ENCODE measurements around the gene TTC33.

Gene TTC33, protein sequence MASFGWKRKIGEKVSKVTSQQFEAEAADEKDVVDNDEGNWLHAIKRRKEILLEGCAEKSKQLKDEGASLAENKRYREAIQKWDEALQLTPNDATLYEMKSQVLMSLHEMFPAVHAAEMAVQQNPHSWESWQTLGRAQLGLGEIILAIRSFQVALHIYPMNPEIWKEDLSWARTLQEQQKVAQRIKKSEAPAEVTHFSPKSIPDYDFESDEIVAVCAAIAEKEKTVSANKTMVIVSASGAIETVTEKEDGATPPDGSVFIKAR

DNA sequence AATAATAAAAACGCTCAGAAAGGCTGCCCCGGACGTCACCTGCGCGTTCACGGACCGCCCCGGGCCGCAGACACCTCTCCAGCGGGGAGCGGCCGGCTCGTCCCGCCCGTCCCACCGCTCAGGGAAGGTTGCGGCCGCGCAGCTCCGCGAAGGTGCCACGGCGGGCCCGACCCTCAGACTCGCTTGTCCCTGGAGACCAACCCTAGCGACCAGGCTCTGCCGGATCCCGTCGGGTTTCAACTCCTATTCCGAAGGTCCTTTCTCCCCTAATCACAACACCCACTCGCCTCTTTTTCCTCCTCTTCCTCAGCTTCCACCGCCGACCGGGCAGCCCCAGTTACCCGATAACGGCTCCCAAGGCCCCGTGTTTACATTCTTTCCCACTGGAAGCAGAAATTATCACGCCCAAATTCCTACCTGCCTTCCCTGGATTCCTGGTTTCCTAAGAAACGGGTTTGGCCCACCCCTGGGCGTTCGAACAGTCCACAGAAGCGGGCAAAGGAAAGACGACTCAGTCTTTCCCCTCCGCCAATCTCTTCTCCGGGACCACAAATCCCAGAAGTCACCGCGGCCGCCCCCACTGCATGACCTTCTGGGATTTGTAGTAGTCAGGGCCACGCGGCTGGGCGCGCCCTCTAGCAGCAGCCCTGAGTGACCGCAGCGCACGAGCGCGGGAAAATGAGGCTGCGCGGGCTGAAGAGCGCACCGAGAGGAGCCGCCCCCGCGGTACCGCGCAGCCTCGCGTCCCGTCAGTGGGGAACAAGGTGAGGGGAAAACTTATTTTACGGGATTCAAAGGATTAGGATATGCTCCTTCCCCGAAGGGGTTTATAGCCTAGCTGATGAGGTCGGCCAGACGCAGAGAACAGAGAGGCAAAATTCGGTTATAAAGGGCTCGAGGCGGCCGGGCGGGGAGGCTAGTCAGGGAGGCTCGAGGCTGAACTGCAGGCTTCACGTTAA, at the start of gene TTC33:
Gene TTC33 (minus strand): TSS at position 555 of the 959 bp plus-strand sequence. CDS start 8,943 bp downstream, outside the sequence.
- no peaks in the 10 kb centered on the region for H3K9me3 ChIP-seq (ENCODE audit: insufficient read depth, low read length)
- no peaks in the 10 kb centered on the region; the same call in 1 of the 2 replicates for H4K20me1 ChIP-seq (ENCODE audit: insufficient read depth, low read length)
- peak within 1 kb of the TSS; percentile 100 for H3K4me3 ChIP-seq (ENCODE audit: low read length)
- H3K4me1 ChIP-seq (ENCODE audit: low read length), result peaks cover 12% of the 10 kb centered on the region
- H3K27me3 ChIP-seq (ENCODE audit: low read depth, low read length), result no peaks in the 10 kb centered on the region
- peak within 1 kb of the TSS; percentile 89 for H3K4me2 ChIP-seq (ENCODE audit: low read length)
- peaks cover 2% of the 10 kb centered on the region for H3K36me3 ChIP-seq (replicated peaks; ENCODE audit: low read depth, low read length)
- peak within 1 kb of the TSS; percentile 98 for H3K9ac ChIP-seq (ENCODE audit: low read length)
- peaks cover 29% of the 10 kb centered on the region for H3K79me2 ChIP-seq (ENCODE audit: low read length)
- peak within 1 kb of the TSS; percentile 96 for H2AFZ ChIP-seq (ENCODE audit: low read depth, low read length)
- TF ChIP-seq, protein P1, sequence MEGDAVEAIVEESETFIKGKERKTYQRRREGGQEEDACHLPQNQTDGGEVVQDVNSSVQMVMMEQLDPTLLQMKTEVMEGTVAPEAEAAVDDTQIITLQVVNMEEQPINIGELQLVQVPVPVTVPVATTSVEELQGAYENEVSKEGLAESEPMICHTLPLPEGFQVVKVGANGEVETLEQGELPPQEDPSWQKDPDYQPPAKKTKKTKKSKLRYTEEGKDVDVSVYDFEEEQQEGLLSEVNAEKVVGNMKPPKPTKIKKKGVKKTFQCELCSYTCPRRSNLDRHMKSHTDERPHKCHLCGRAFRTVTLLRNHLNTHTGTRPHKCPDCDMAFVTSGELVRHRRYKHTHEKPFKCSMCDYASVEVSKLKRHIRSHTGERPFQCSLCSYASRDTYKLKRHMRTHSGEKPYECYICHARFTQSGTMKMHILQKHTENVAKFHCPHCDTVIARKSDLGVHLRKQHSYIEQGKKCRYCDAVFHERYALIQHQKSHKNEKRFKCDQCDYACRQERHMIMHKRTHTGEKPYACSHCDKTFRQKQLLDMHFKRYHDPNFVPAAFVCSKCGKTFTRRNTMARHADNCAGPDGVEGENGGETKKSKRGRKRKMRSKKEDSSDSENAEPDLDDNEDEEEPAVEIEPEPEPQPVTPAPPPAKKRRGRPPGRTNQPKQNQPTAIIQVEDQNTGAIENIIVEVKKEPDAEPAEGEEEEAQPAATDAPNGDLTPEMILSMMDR (IDR thresholded peaks at IDR 0.05; ENCODE audit: low read depth, low read length), result peak; percentile 61
- TF ChIP-seq EZH2phosphoT487 (IDR thresholded peaks at IDR 0.05; ENCODE audit: low read depth), result no peak
- H3K27ac ChIP-seq (ENCODE audit: low read length), result peak within 1 kb of the TSS; percentile 65

DNA sequence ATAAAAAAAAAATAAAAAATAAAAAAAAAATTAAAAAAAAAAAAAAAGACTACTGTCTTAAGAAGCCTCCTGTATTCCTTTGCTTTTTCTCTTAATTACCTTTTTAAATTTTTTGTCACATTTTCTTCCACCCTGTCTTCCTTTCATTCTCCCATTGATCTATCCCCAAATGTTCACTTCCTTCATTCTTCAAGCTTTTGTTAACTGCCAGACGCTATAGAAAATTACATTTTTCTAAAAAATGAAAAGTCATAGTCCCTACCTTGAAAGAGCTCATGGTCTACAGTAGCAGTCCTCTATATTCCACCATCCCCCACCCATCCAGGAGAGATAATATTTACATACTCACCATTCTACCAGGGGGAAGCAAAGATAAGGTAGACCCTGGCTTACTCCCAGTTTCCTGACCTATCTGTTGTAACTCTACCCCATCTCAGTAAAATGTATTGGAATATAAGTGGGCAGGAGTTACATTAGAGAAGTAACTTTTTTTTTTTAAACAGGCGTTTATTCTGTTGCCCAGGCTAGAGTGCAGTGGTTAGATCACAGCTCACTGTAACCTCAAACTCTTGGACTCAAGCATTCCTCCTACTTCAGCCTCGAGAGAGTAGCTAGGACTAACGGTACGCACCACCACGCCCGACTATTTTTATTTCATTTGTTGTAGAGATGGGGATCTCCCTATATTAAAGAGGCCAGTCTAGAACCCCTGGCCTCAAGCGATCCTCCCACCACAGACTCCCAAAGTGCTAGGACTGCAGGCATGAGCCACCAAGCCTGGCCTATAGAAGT, 46.2 kb upstream of the TTC33 start:
- Histone ChIP-seq H3K27me3 (ENCODE audit: low read depth, low read length) (no peaks in the 10 kb centered on the region), H3K9me3 (ENCODE audit: insufficient read depth, low read length) (no peaks in the 10 kb centered on the region), H3K79me2 (ENCODE audit: low read length) (peaks cover 6% of the 10 kb centered on the region), H3K27ac (ENCODE audit: low read length) (no peak overlapping the region), H2AFZ (ENCODE audit: low read depth, low read length) (no peak overlapping the region), H3K4me1 (ENCODE audit: low read length) (peaks cover 5% of the 10 kb centered on the region), H3K9ac (ENCODE audit: low read length) (no peak overlapping the region), H4K20me1 (ENCODE audit: insufficient read depth, low read length) (no peaks in the 10 kb centered on the region), H3K4me3 (ENCODE audit: low read length) (no peak overlapping the region), H3K36me3 (replicated peaks; ENCODE audit: low read depth, low read length) (no peaks in the 10 kb centered on the region), H3K4me2 (ENCODE audit: low read length) (no peak overlapping the region)
- no peak for TF ChIP-seq EZH2phosphoT487 (IDR thresholded peaks at IDR 0.05; ENCODE audit: low read depth)
- TF ChIP-seq, protein P1 (IDR thresholded peaks at IDR 0.05; ENCODE audit: low read depth, low read length), result no peak

DNA sequence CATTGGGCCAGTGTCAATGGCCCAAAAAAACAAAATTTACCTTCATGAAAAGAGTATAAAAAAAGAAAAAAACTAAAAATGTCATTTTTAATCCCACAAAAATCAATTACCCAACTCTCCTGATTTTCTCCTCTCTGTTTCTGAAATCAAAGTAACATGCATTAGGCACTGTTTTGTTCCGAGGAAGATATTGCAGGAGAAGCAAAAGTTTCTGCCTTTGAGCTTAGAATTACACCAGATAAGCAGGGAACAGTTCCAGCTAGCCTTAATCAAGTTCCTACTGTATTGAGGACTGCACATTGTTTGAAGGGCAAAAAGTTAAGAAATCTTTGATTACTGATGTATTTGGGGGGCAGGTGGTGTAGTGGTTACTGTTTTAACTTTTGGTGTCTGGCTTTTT, 43.5 kb upstream of the TTC33 start:
- H4K20me1 ChIP-seq (ENCODE audit: insufficient read depth, low read length), result peaks cover 6% of the 10 kb centered on the region; the same call in 1 of the 2 replicates
- peak overlapping the region; percentile 83; the same call in 1 of the 2 replicates for H3K9ac ChIP-seq (ENCODE audit: low read length)
- TF ChIP-seq, protein P1 (IDR thresholded peaks at IDR 0.05; ENCODE audit: low read depth, low read length), result no peak
- no peak for TF ChIP-seq EZH2phosphoT487 (IDR thresholded peaks at IDR 0.05; ENCODE audit: low read depth)
- no peaks in the 10 kb centered on the region for H3K9me3 ChIP-seq (ENCODE audit: insufficient read depth, low read length)
- peak overlapping the region; percentile 96 for H3K4me3 ChIP-seq (ENCODE audit: low read length)
- peak overlapping the region; percentile 76 for H3K4me2 ChIP-seq (ENCODE audit: low read length)
- peaks cover 33% of the 10 kb centered on the region for H3K79me2 ChIP-seq (ENCODE audit: low read length)
- H2AFZ ChIP-seq (ENCODE audit: low read depth, low read length), result no peak overlapping the region
- peaks cover 12% of the 10 kb centered on the region for H3K4me1 ChIP-seq (ENCODE audit: low read length)
- no peak overlapping the region for H3K27ac ChIP-seq (ENCODE audit: low read length)
- no peaks in the 10 kb centered on the region for H3K36me3 ChIP-seq (replicated peaks; ENCODE audit: low read depth, low read length)
- H3K27me3 ChIP-seq (ENCODE audit: low read depth, low read length), result no peaks in the 10 kb centered on the region

Data from OCI-LY3 (cell line).